Cortex of kidney (tissue), 1 donor: Measurements from ENCODE around the gene CYB5A.
"Not testable (repeated sequence)": the region's sequence is repeated elsewhere in the genome, so short reads cannot be mapped to it uniquely, and the experiment has no call there.

Experiments used
- DNase-seq: peaks from one replicate; lab custom pipeline; 2025; lab: John Stamatoyannopoulos, UW

CYB5A gene

GRCh38 chr18:74291771-74292540, at the start of gene CYB5A:
CYB5A (minus strand) TSS chr18:74291963; CDS start chr18:74291875, 88 bp downstream.
- peak; percentile 93 for DNase-seq

- DNase-seq: no peak
Measured at GRCh38 chr18:74337912-74338309, 46.1 kb upstream of the CYB5A start.

- no peak for DNase-seq
Measured at GRCh38 chr18:74337155-74337911, 45.6 kb upstream of the CYB5A start.

- DNase-seq: no peak
Measured at GRCh38 chr18:74336656-74337055, 44.9 kb upstream of the CYB5A start.

GRCh38 chr18:74334242-74334893, 42.6 kb upstream of the CYB5A start:
- DNase-seq: no peak

- no peak for DNase-seq
Measured at GRCh38 chr18:74333091-74333490, 41.3 kb upstream of the CYB5A start.

- DNase-seq: no peak
Measured at GRCh38 chr18:74331404-74331803, 39.6 kb upstream of the CYB5A start.

- no peak for DNase-seq
Measured at GRCh38 chr18:74329688-74330205, 38.0 kb upstream of the CYB5A start.

GRCh38 chr18:74328206-74328605, 36.4 kb upstream of the CYB5A start:
- DNase-seq: no peak

GRCh38 chr18:74326791-74327190, 35.0 kb upstream of the CYB5A start:
- DNase-seq: not testable (repeated sequence)

- no peak for DNase-seq
Measured at GRCh38 chr18:74326231-74326630, 34.5 kb upstream of the CYB5A start.

- DNase-seq: no peak
Measured at GRCh38 chr18:74316257-74317170, 24.8 kb upstream of the CYB5A start.

GRCh38 chr18:74315464-74316256, 23.9 kb upstream of the CYB5A start, which contains the start of gene C18orf63:
C18orf63 (plus strand) TSS chr18:74315839; CDS start chr18:74317866, 2,027 bp downstream.
- DNase-seq: no peak

GRCh38 chr18:74314759-74315463, 23.1 kb upstream of the CYB5A start:
- DNase-seq: no peak

GRCh38 chr18:74311000-74311399, 19.2 kb upstream of the CYB5A start:
- no peak for DNase-seq

GRCh38 chr18:74310411-74310810, 18.6 kb upstream of the CYB5A start:
- no peak for DNase-seq

GRCh38 chr18:74303936-74304335, 12.2 kb upstream of the CYB5A start:
- no peak for DNase-seq

GRCh38 chr18:74303306-74303705, 11.5 kb upstream of the CYB5A start:
- DNase-seq: no peak

GRCh38 chr18:74299746-74300145, 8.0 kb upstream of the CYB5A start:
- no peak for DNase-seq

- no peak for DNase-seq
Measured at GRCh38 chr18:74299162-74299561, 7.4 kb upstream of the CYB5A start.
